ENCODE results near the gene SPIRE1.

The SPIRE1 gene

DNA sequence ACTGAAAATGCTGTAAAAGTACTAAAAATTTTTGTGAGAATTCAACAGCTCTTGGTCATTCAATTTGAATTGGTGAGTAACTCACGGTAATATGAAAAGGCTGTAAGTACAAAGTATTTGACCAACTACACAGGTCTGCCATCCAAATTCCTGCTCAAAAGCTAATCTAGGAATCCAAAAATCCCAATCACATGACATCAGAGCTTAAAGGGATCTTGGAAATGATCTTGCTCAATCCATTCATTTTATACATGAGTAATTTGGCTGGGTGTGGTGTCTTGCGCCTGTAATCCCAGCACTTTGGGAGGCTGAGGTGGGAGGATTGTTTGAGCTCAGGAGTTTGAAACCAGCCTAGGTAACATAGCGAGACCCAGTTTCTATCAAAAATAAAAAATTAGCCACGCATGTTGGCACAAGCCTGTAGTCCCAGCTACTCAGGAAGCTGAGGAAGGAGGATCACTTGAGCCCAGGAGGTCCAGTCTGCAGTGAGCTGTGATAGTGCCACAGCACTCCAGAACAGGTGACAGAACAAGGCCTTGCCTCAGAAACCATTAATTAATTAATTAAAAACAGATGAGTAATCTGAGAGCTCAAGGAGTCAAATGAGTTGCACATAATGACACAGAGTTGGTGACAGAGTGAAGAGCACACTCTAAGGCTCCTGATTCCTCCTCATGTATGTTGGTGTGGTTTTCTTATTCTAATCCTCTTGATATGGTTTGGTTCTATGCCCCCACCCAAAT, 19.8 kb downstream of the SPIRE1 start:
- Histone ChIP-seq H2BK12ac (ENCODE audit: low read length) (no peak overlapping the region), H2AFZ (ENCODE audit: low read length) (no peak overlapping the region), H3K14ac (ENCODE audit: low read length) (no peak overlapping the region), H3K9me3 (replicated peaks in 1 of 2; ENCODE audit: control insufficient read depth in 2 of 2, insufficient read depth in 1 of 2, low read depth in 1 of 2, low read length in 2 of 2) (no peaks in the 10 kb centered on the region), H3K36me3 (replicated peaks in 1 of 2; ENCODE audit: control insufficient read depth in 2 of 2, insufficient read depth in 2 of 2, low read length in 2 of 2) (peaks cover 0 to 17% of the 10 kb centered on the region in 2 donors), H3K4me3 (ENCODE audit: low read length in 2 of 2) (no peak overlapping the region), H4K8ac (ENCODE audit: low read depth, low read length) (no peak overlapping the region), H3K18ac (ENCODE audit: low read length) (no peak overlapping the region), H3K4me2 (ENCODE audit: insufficient read depth, low read length, poor library complexity, severe bottlenecking) (no peak overlapping the region), H3K27ac (replicated peaks; ENCODE audit: low read length) (no peak overlapping the region), H3K4me1 (ENCODE audit: control insufficient read depth in 2 of 2, insufficient read depth in 1 of 2, low read depth in 1 of 2, low read length in 2 of 2) (no peaks in the 10 kb centered on the region), H2BK5ac (ENCODE audit: low read length) (no peak overlapping the region), H3K79me1 (ENCODE audit: low read depth, low read length) (no peaks in the 10 kb centered on the region), H2BK120ac (ENCODE audit: low read depth, low read length) (no peak overlapping the region), H3K23ac (ENCODE audit: low read depth, low read length, poor library complexity) (no peak overlapping the region), H3K27me3 (ENCODE audit: control insufficient read depth in 3 of 3, insufficient read depth in 3 of 3, low read depth in 1 of 3, low read length in 3 of 3) (no peaks in the 10 kb centered on the region), H3K9ac (ENCODE audit: low read depth, low read length, poor library complexity) (no peak overlapping the region), H2BK15ac (ENCODE audit: low read length) (no peak overlapping the region), H4K91ac (ENCODE audit: low read depth, low read length, poor library complexity) (no peak overlapping the region), H2AK5ac (ENCODE audit: low read depth, low read length) (no peak overlapping the region), H3K4ac (ENCODE audit: low read length) (no peak overlapping the region)
- no CpG with 5 or more reads among the region's 4 CpGs for WGBS, 2 donors (ENCODE audit: extremely low coverage in 2 of 2, insufficient read length in 2 of 2, insufficient replicate concordance in 1 of 2)
- DNase-seq (ENCODE audit: low spot score) = no peak

DNA sequence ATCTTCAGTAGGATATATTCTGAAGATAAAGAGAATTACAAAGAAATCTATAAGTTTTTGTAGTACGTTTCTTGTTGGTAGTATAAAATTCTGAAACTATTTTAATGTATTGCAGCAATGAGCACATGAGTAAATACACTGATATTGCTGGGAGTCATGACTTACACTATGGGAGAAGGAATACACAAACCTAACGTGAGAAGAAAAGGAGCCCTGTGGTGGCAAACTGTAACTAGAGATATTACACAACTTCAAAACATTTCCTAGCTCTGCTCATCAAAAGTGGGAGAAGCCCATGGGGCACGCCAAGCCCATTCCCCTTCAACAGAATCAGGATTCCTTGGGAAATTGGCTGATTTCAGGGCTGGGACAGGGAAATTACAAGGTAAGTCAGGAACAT, 20.5 kb downstream of the SPIRE1 start:
- Histone ChIP-seq H3K23ac (ENCODE audit: low read depth, low read length, poor library complexity) (no peak overlapping the region), H3K4me2 (ENCODE audit: insufficient read depth, low read length, poor library complexity, severe bottlenecking) (no peak overlapping the region), H2AFZ (ENCODE audit: low read length) (no peak overlapping the region), H2AK5ac (ENCODE audit: low read depth, low read length) (no peak overlapping the region), H3K4ac (ENCODE audit: low read length) (no peak overlapping the region), H3K4me1 (ENCODE audit: control insufficient read depth in 2 of 2, insufficient read depth in 1 of 2, low read depth in 1 of 2, low read length in 2 of 2) (no peaks in the 10 kb centered on the region), H3K4me3 (ENCODE audit: low read length in 2 of 2) (no peak overlapping the region), H3K9me3 (replicated peaks in 1 of 2; ENCODE audit: control insufficient read depth in 2 of 2, insufficient read depth in 1 of 2, low read depth in 1 of 2, low read length in 2 of 2) (no peaks in the 10 kb centered on the region), H2BK5ac (ENCODE audit: low read length) (no peak overlapping the region), H3K27me3 (ENCODE audit: control insufficient read depth in 3 of 3, insufficient read depth in 3 of 3, low read depth in 1 of 3, low read length in 3 of 3) (no peaks in the 10 kb centered on the region), H2BK15ac (ENCODE audit: low read length) (no peak overlapping the region), H3K36me3 (replicated peaks in 1 of 2; ENCODE audit: control insufficient read depth in 2 of 2, insufficient read depth in 2 of 2, low read length in 2 of 2) (peaks cover 0 to 23% of the 10 kb centered on the region in 2 donors), H4K8ac (ENCODE audit: low read depth, low read length) (no peak overlapping the region), H4K91ac (ENCODE audit: low read depth, low read length, poor library complexity) (no peak overlapping the region), H3K18ac (ENCODE audit: low read length) (no peak overlapping the region), H3K27ac (replicated peaks; ENCODE audit: low read length) (no peak overlapping the region), H2BK12ac (ENCODE audit: low read length) (no peak overlapping the region), H3K14ac (ENCODE audit: low read length) (no peak overlapping the region), H2BK120ac (ENCODE audit: low read depth, low read length) (no peak overlapping the region), H3K79me1 (ENCODE audit: low read depth, low read length) (no peaks in the 10 kb centered on the region), H3K9ac (ENCODE audit: low read depth, low read length, poor library complexity) (no peak overlapping the region)
- no CpG with 5 or more reads among the region's 3 CpGs for WGBS, 2 donors (ENCODE audit: extremely low coverage in 2 of 2, insufficient read length in 2 of 2, insufficient replicate concordance in 1 of 2)
- no peak for DNase-seq (ENCODE audit: low spot score)

DNA sequence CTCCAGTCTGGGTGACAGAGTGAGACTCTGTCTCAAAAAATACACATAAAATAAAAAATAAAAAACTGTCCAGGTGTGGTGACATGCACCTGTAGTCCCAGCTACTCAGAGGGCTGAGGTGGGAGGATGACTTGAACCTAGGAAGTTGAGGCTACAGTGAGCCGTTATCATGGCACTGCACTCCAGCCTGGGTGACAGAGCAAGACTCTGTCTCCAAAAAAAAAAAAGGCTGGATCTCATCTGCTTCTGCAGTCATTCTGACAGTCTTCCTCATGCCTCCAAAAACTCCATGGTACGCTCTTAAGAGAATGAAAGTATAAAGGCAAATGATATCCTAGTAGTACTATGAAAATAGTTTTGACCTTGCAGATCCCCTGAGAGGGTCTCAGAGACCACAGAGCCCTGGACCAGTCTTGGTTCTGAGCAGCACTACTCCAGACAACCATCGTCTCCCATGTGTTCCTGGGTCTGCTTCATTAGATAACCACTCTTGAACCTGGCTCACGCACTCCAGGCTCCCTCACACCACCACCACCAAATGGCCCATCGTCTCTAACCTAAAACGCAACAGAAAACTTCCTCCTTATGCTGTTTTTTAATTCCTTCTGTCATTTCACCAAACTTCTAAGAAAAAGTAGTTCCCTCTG, 26.0 kb downstream of the SPIRE1 start:
- no peak overlapping the region for H3K4ac ChIP-seq (ENCODE audit: low read length)
- H2AK5ac ChIP-seq (ENCODE audit: low read depth, low read length) = no peak overlapping the region
- peaks cover 0 to 38% of the 10 kb centered on the region in 2 donors for H3K36me3 ChIP-seq (replicated peaks in 1 of 2; ENCODE audit: control insufficient read depth in 2 of 2, insufficient read depth in 2 of 2, low read length in 2 of 2)
- no peak overlapping the region for H4K91ac ChIP-seq (ENCODE audit: low read depth, low read length, poor library complexity)
- no peaks in the 10 kb centered on the region for H3K4me1 ChIP-seq (ENCODE audit: control insufficient read depth in 2 of 2, insufficient read depth in 1 of 2, low read depth in 1 of 2, low read length in 2 of 2)
- H2BK5ac ChIP-seq (ENCODE audit: low read length) = no peak overlapping the region
- H4K8ac ChIP-seq (ENCODE audit: low read depth, low read length) = no peak overlapping the region
- no peak overlapping the region for H3K4me3 ChIP-seq (ENCODE audit: low read length in 2 of 2)
- no peak overlapping the region for H2AFZ ChIP-seq (ENCODE audit: low read length)
- no peak overlapping the region for H3K23ac ChIP-seq (ENCODE audit: low read depth, low read length, poor library complexity)
- H3K27ac ChIP-seq (replicated peaks; ENCODE audit: low read length) = no peak overlapping the region
- no peak overlapping the region for H2BK12ac ChIP-seq (ENCODE audit: low read length)
- no peaks in the 10 kb centered on the region for H3K27me3 ChIP-seq (ENCODE audit: control insufficient read depth in 3 of 3, insufficient read depth in 3 of 3, low read depth in 1 of 3, low read length in 3 of 3)
- no peak overlapping the region for H3K9ac ChIP-seq (ENCODE audit: low read depth, low read length, poor library complexity)
- H3K14ac ChIP-seq (ENCODE audit: low read length) = no peak overlapping the region
- H2BK120ac ChIP-seq (ENCODE audit: low read depth, low read length) = no peak overlapping the region
- no peak overlapping the region for H3K4me2 ChIP-seq (ENCODE audit: insufficient read depth, low read length, poor library complexity, severe bottlenecking)
- H3K9me3 ChIP-seq (replicated peaks in 1 of 2; ENCODE audit: control insufficient read depth in 2 of 2, insufficient read depth in 1 of 2, low read depth in 1 of 2, low read length in 2 of 2) = no peaks in the 10 kb centered on the region
- no peaks in the 10 kb centered on the region for H3K79me1 ChIP-seq (ENCODE audit: low read depth, low read length)
- no peak overlapping the region for H2BK15ac ChIP-seq (ENCODE audit: low read length)
- no peak for DNase-seq (ENCODE audit: low spot score)
- WGBS, 2 donors (ENCODE audit: extremely low coverage in 2 of 2, insufficient read length in 2 of 2, insufficient replicate concordance in 1 of 2) = no CpG with 5 or more reads among the region's 6 CpGs
- H3K18ac ChIP-seq (ENCODE audit: low read length) = no peak overlapping the region

DNA sequence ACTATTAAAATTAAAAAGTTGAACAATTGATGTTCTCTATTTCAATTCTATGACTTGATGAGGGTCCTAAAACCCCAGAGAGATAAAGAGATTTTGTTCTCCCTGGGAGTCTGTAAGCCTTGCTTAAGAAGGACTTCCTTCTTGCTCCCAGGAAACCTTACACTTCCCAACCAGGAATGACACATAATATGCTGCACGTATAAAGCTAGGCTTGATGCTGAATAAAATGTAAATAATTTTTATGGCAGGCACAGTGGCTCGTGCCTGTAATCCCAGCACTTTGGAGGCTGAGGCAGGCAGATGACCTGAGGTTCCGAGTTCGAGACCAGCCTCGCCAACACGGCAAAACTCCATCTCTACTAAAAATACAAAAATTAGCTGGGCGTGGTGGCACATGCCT, 27.8 kb downstream of the SPIRE1 start:
- Histone ChIP-seq H2AK5ac (ENCODE audit: low read depth, low read length) (no peak overlapping the region), H2BK120ac (ENCODE audit: low read depth, low read length) (no peak overlapping the region), H3K23ac (ENCODE audit: low read depth, low read length, poor library complexity) (no peak overlapping the region), H4K91ac (ENCODE audit: low read depth, low read length, poor library complexity) (no peak overlapping the region), H3K4me2 (ENCODE audit: insufficient read depth, low read length, poor library complexity, severe bottlenecking) (no peak overlapping the region), H2BK15ac (ENCODE audit: low read length) (no peak overlapping the region), H4K8ac (ENCODE audit: low read depth, low read length) (no peak overlapping the region), H2BK5ac (ENCODE audit: low read length) (no peak overlapping the region), H3K36me3 (replicated peaks in 1 of 2; ENCODE audit: control insufficient read depth in 2 of 2, insufficient read depth in 2 of 2, low read length in 2 of 2) (peaks cover 0 to 38% of the 10 kb centered on the region in 2 donors), H3K9me3 (replicated peaks in 1 of 2; ENCODE audit: control insufficient read depth in 2 of 2, insufficient read depth in 1 of 2, low read depth in 1 of 2, low read length in 2 of 2) (no peaks in the 10 kb centered on the region), H2BK12ac (ENCODE audit: low read length) (no peak overlapping the region), H3K4me1 (ENCODE audit: control insufficient read depth in 2 of 2, insufficient read depth in 1 of 2, low read depth in 1 of 2, low read length in 2 of 2) (no peaks in the 10 kb centered on the region), H3K14ac (ENCODE audit: low read length) (no peak overlapping the region), H3K27me3 (ENCODE audit: control insufficient read depth in 3 of 3, insufficient read depth in 3 of 3, low read depth in 1 of 3, low read length in 3 of 3) (no peaks in the 10 kb centered on the region), H3K4ac (ENCODE audit: low read length) (no peak overlapping the region), H3K9ac (ENCODE audit: low read depth, low read length, poor library complexity) (no peak overlapping the region), H3K4me3 (ENCODE audit: low read length in 2 of 2) (no peak overlapping the region), H3K18ac (ENCODE audit: low read length) (no peak overlapping the region), H2AFZ (ENCODE audit: low read length) (no peak overlapping the region), H3K27ac (replicated peaks; ENCODE audit: low read length) (no peak overlapping the region), H3K79me1 (ENCODE audit: low read depth, low read length) (no peaks in the 10 kb centered on the region)
- WGBS, 2 donors (ENCODE audit: extremely low coverage in 2 of 2, insufficient read length in 2 of 2, insufficient replicate concordance in 1 of 2) = no CpG with 5 or more reads among the region's 7 CpGs
- DNase-seq (ENCODE audit: low spot score) = no peak

Data from neuronal stem cell (in vitro differentiated cells).